GM21526 (cell line): Measurements from ENCODE around the gene B4GALNT4.
"Not testable (repeated sequence)": the region's sequence is repeated elsewhere in the genome, so short reads cannot be mapped to it uniquely, and the experiment has no call there.

ENCODE experiments used
- ATAC-seq: cut with Tn5 transposase; IDR thresholded peaks from one replicate; pipeline ENCODE4 v1.9.1; 2021; ENCODE audit warnings: moderate library complexity; ENCODE audit not compliant: unreplicated experiment, low FRiP score

B4GALNT4 gene

GRCh38 chr11:356610-357009 is 12.7 kb upstream of the B4GALNT4 start:
- ATAC-seq, result no peak

- no peak for ATAC-seq
Measured at GRCh38 chr11:357582-357981, 11.7 kb upstream of the B4GALNT4 start.

- ATAC-seq, result no peak
Measured at GRCh38 chr11:358129-358800, 11.0 kb upstream of the B4GALNT4 start.

GRCh38 chr11:359181-359714 is 10.1 kb upstream of the B4GALNT4 start:
- no peak for ATAC-seq

GRCh38 chr11:360326-361280 is 8.7 kb upstream of the B4GALNT4 start:
- no peak for ATAC-seq

- ATAC-seq, result no peak
Measured at GRCh38 chr11:362642-363442, 6.5 kb upstream of the B4GALNT4 start.

- not testable (repeated sequence) for ATAC-seq
Measured at GRCh38 chr11:363443-363805, 5.9 kb upstream of the B4GALNT4 start.

GRCh38 chr11:363948-364761 is 5.1 kb upstream of the B4GALNT4 start:
- ATAC-seq, result no peak

GRCh38 chr11:364991-365725 is 4.1 kb upstream of the B4GALNT4 start:
- no peak for ATAC-seq

- no peak for ATAC-seq
Measured at GRCh38 chr11:365831-366230, 3.5 kb upstream of the B4GALNT4 start.

GRCh38 chr11:367956-368413 is 1.3 kb upstream of the B4GALNT4 start:
- no peak for ATAC-seq

- no peak for ATAC-seq
Measured at GRCh38 chr11:368414-369335, 624 bp upstream of the B4GALNT4 start.

- ATAC-seq, result no peak
Measured at GRCh38 chr11:370070-370941, 1.0 kb downstream of the B4GALNT4 start.

GRCh38 chr11:371051-371450 is 1.8 kb downstream of the B4GALNT4 start:
- no peak for ATAC-seq

GRCh38 chr11:371716-372590 is 2.7 kb downstream of the B4GALNT4 start:
- no peak for ATAC-seq
